SU-DHL-6 (cell line): ENCODE results near the gene POLH.
A peak's percentile ranks its signal among the peaks of the same experiment; 100 is the strongest.

Experiments
- H2AFZ ChIP-seq: fragments of 200-600 bp; sonication (generic); 2 replicates; pipeline ENCODE4 v1.6.1; 2014; ENCODE audit warnings: low read depth, mild to moderate bottlenecking, moderate library complexity, mixed read lengths, antibody characterized with exemption, low read length; ENCODE audit not compliant: severe bottlenecking
- H3F3A ChIP-seq: fragments of 200-600 bp; shearing (Covaris generic); 2 replicates; pipeline ENCODE4 v1.6.0; 2016; ENCODE audit warnings: antibody characterized with exemption, mild to moderate bottlenecking; ENCODE audit not compliant: insufficient read depth
- H3K27ac ChIP-seq: fragments of 200-600 bp; sonication (generic); 2 replicates; pipeline ENCODE4 v1.5.1; 2016; ENCODE audit warnings: low read depth, mild to moderate bottlenecking, low read length, moderate library complexity, mixed read lengths
- H3K27me3 ChIP-seq: fragments of 200-600 bp; sonication (generic), shearing (Covaris generic); 2 replicates; pipeline ENCODE4 v1.6.0; 2014; ENCODE audit warnings: mild to moderate bottlenecking, low read length
- H3K36me3 ChIP-seq: fragments of 200-600 bp; sonication (generic); 2 replicates; pipeline ENCODE4 v1.6.1; 2014; ENCODE audit warnings: mild to moderate bottlenecking, low read length, mixed read lengths
- H3K4me2 ChIP-seq: fragments of 300-600, 200-600 bp; shearing (Covaris generic), sonication (generic); 2 replicates; pipeline ENCODE4 v1.6.0; 2014; ENCODE audit warnings: low read length, low read depth, mild to moderate bottlenecking; ENCODE audit not compliant: poor library complexity, severe bottlenecking
- H3K4me3 ChIP-seq: fragments of 200-600 bp; sonication (generic); 2 replicates; pipeline ENCODE4 v1.5.1; 2014; ENCODE audit warnings: antibody characterized with exemption, low read length, mild to moderate bottlenecking, mixed read lengths; ENCODE audit not compliant: insufficient read depth, poor library complexity, severe bottlenecking
- H3K79me2 ChIP-seq: fragments of 200-600 bp; sonication (generic); 2 replicates; pipeline ENCODE4 v1.6.1; 2014; ENCODE audit warnings: mild to moderate bottlenecking, low read length, moderate library complexity; ENCODE audit not compliant: insufficient read depth
- H3K9ac ChIP-seq: fragments of 200-600 bp; sonication (generic); 2 replicates; pipeline ENCODE4 v1.7.0; 2014; ENCODE audit warnings: mild to moderate bottlenecking, low read length
- H3K9me2 ChIP-seq: fragments of 200-600 bp; sonication (generic); replicated peaks from 2 replicates; pipeline ENCODE4 v1.6.1; 2014; ENCODE audit warnings: low read length; ENCODE audit not compliant: insufficient read depth
- H3K9me3 ChIP-seq: fragments of 200-600 bp; sonication (generic); 2 replicates; pipeline ENCODE4 v1.6.1; 2014; ENCODE audit warnings: low read length, mixed read lengths; ENCODE audit not compliant: insufficient read depth
- H4K20me1 ChIP-seq: fragments of 200-600 bp; sonication (generic); 2 replicates; pipeline ENCODE4 v1.6.1; 2014; ENCODE audit warnings: low read depth, mild to moderate bottlenecking, antibody characterized with exemption, low read length, moderate library complexity, mixed read lengths
- EZH2phosphoT487 ChIP-seq: fragments of 200-600 bp; sonication (generic), shearing (Covaris generic); conservative IDR thresholded peaks from 2 replicates; pipeline ENCODE4 v1.6.1; 2018; ENCODE audit warnings: mild to moderate bottlenecking, antibody characterized with exemption, low read length, moderate library complexity, mixed read lengths
- TF ChIP-seq, protein P1 (sequence below): fragments of 200-600 bp; sonication (generic); IDR thresholded peaks from one replicate; pipeline ENCODE4 v1.5.1; 2017; ENCODE audit warnings: antibody characterized with exemption, mild to moderate bottlenecking, low read length, moderate library complexity; ENCODE audit not compliant: insufficient read depth, poor library complexity, severe bottlenecking

POLH gene

DNA sequence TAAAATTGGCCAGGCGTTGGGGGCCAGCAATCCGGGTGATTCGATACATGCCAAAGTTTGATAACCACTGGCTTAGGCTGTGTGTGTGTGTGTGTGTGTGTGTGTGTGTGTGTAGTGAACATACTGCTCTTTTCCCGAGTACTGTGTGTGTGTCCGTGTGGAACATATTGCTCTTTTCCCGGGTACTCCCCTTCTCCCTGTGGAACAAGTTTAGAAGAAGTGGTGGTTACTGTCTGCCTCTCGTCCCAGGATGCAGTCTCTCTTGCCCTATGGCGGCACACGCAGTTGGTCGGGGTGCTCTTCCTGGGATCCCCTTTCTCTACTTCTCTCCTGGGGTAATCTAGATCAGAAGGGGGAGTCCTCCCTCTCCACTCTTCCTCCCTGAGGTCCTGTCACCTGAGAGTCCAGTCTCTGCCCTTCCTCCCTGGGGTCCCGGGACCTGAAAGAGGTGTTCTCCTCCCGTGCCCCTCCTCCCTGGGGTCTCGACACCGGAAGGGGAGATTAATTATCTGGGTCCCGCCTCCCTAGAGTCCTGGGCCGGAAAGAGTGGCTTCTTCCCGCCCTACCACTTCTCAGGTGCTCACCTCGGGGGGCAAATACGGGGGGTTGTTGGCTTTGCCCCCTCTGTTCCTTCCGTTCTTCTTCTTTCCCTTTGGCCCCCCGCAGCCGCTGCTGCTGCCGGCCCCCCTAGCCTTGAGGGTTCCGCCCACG is 52.6 kb downstream of the POLH start:
- H3K27me3 ChIP-seq: no peaks in the 10 kb centered on the region
- peak overlapping the region; percentile 11 for H2AFZ ChIP-seq
- no peaks in the 10 kb centered on the region for H3K9me2 ChIP-seq

DNA sequence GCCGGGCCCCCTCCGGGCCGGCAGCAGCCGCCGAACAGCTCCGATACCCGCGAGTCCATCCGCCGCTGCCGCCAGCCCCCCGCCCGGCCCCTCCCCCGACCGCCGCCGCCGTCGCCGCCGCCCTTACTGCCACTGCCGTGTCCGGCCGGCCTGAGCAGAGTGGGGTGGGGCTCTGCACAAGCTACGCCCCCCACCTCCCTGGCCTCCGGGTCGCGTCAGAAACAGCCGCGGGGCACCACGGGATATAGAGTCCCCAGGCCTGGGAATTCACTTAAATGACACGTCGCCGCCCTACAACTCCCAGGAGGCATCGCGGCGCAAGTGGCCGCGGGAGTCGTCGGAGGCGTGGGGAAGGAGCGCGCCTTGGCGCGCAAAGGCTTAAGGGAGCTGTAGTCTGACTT is 53.1 kb downstream of the POLH start, which contains the start of gene GTPBP2:
Gene GTPBP2 (minus strand): TSS at position 161 of the 401 bp plus-strand sequence. CDS start 102 bp downstream, at position 59.
- H3F3A ChIP-seq: peaks cover 13% of the 10 kb centered on the region
- no peaks in the 10 kb centered on the region for H3K36me3 ChIP-seq
- H3K27me3 ChIP-seq: no peaks in the 10 kb centered on the region
- H3K9ac ChIP-seq: peak within 1 kb of the TSS; percentile 76
- TF ChIP-seq EZH2phosphoT487: no peak
- TF ChIP-seq, protein P1, sequence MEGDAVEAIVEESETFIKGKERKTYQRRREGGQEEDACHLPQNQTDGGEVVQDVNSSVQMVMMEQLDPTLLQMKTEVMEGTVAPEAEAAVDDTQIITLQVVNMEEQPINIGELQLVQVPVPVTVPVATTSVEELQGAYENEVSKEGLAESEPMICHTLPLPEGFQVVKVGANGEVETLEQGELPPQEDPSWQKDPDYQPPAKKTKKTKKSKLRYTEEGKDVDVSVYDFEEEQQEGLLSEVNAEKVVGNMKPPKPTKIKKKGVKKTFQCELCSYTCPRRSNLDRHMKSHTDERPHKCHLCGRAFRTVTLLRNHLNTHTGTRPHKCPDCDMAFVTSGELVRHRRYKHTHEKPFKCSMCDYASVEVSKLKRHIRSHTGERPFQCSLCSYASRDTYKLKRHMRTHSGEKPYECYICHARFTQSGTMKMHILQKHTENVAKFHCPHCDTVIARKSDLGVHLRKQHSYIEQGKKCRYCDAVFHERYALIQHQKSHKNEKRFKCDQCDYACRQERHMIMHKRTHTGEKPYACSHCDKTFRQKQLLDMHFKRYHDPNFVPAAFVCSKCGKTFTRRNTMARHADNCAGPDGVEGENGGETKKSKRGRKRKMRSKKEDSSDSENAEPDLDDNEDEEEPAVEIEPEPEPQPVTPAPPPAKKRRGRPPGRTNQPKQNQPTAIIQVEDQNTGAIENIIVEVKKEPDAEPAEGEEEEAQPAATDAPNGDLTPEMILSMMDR: no peak
- H3K27ac ChIP-seq: peak within 1 kb of the TSS; percentile 80
- H3K9me2 ChIP-seq: no peaks in the 10 kb centered on the region
- H4K20me1 ChIP-seq: no peaks in the 10 kb centered on the region
- H3K4me2 ChIP-seq: peak within 1 kb of the TSS; percentile 69
- peak within 1 kb of the TSS; percentile 69 for H2AFZ ChIP-seq
- H3K9me3 ChIP-seq: no peaks in the 10 kb centered on the region
- H3K4me3 ChIP-seq: peak within 1 kb of the TSS; percentile 78
- peaks cover 20% of the 10 kb centered on the region for H3K79me2 ChIP-seq

More for the DNA sequence above, 52.6 kb downstream of the POLH start:
- peaks cover 20% of the 10 kb centered on the region for H3K79me2 ChIP-seq
- TF ChIP-seq, protein P1: no peak
- no peak for TF ChIP-seq EZH2phosphoT487
- no peaks in the 10 kb centered on the region for H4K20me1 ChIP-seq
- H3K9me3 ChIP-seq: no peaks in the 10 kb centered on the region
- peak overlapping the region; percentile 76 for H3K27ac ChIP-seq
- peak overlapping the region; percentile 69 for H3K4me2 ChIP-seq
- H3K4me3 ChIP-seq: peak overlapping the region; percentile 78
- peaks cover 13% of the 10 kb centered on the region for H3F3A ChIP-seq
- peak overlapping the region; percentile 76 for H3K9ac ChIP-seq
- no peaks in the 10 kb centered on the region for H3K36me3 ChIP-seq

DNA sequence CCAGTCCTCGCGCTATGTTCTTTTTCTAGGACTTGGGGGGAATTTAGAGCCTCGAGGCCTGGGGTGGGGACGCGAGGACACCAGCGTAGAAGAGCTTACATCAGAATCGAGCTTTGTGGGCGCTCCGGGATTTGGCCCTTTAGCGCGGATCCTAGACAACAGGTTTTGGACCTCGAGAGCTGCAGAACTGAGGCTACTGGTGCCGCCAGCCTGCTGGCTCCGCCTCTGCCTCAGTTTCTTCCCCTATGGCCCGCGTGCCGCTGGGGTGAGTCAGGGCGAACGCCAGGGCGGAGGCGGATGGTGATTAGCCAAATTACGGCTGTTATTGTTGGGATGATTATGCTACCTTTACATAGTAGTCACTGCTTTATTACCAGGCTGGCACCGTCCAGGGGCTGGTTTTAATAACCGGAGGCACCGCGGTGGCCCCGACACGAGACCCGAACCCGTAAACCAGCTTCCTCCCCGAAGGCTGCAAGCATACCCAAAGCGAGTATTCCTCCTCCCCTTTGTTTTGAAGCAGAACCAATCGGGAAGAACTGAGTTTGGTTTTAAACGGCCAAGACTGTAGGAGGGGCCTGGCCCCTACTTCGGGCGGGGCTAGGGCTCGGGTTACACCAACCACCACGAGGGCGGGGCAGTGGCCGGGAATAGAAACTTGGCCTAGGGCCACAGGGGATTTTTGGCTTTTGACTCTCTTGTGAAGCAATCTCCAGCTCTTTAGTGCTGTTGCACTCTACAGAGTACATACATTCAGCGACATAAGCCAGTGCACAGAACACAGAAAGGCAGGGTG is 53.7 kb downstream of the POLH start:
- H3K27me3 ChIP-seq: no peaks in the 10 kb centered on the region
- no peaks in the 10 kb centered on the region for H3K9me2 ChIP-seq
- no peaks in the 10 kb centered on the region for H3K9me3 ChIP-seq
- peaks cover 14% of the 10 kb centered on the region for H3F3A ChIP-seq
- H2AFZ ChIP-seq: peak overlapping the region; percentile 69
- H3K4me3 ChIP-seq: peak overlapping the region; percentile 61
- H3K4me2 ChIP-seq: peak overlapping the region; percentile 62
- H4K20me1 ChIP-seq: no peaks in the 10 kb centered on the region
- no peak for TF ChIP-seq EZH2phosphoT487
- TF ChIP-seq, protein P1: no peak
- H3K79me2 ChIP-seq: peaks cover 20% of the 10 kb centered on the region
- peak overlapping the region; percentile 80 for H3K27ac ChIP-seq
- H3K36me3 ChIP-seq: no peaks in the 10 kb centered on the region
- peak overlapping the region; percentile 67 for H3K9ac ChIP-seq
